ENCODE data around the gene APC.

- no peak for TF ChIP-seq EZH2 (IDR thresholded peaks at IDR 0.05; ENCODE audit: borderline replicate concordance, insufficient read depth, low read depth, low read length, poor library complexity, severe bottlenecking)
- TF ChIP-seq, protein P1, sequence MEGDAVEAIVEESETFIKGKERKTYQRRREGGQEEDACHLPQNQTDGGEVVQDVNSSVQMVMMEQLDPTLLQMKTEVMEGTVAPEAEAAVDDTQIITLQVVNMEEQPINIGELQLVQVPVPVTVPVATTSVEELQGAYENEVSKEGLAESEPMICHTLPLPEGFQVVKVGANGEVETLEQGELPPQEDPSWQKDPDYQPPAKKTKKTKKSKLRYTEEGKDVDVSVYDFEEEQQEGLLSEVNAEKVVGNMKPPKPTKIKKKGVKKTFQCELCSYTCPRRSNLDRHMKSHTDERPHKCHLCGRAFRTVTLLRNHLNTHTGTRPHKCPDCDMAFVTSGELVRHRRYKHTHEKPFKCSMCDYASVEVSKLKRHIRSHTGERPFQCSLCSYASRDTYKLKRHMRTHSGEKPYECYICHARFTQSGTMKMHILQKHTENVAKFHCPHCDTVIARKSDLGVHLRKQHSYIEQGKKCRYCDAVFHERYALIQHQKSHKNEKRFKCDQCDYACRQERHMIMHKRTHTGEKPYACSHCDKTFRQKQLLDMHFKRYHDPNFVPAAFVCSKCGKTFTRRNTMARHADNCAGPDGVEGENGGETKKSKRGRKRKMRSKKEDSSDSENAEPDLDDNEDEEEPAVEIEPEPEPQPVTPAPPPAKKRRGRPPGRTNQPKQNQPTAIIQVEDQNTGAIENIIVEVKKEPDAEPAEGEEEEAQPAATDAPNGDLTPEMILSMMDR (IDR thresholded peaks at IDR 0.05) = no peak
These were observed 3.1 kb upstream of the APC start for GRCh38 chr5:112734597-112734996.

All from B cell (primary cell).